RWPE2 (cell line): ENCODE measurements around the gene C1QTNF6.
"Not testable (repeated sequence)": the region's sequence is repeated elsewhere in the genome, so short reads cannot be mapped to it uniquely, and the experiment has no call there.

ENCODE experiments used
- ATAC-seq: fragments of 200-7000 bp; cut with Tn5 transposase; 3 replicates; pipeline ENCODE4 v1.9.1; 2021; ENCODE audit warnings: low read depth
- DNase-seq: peaks from one replicate; pipeline ENCODE4 v3.0.0-alpha.2; 2020; ENCODE audit warnings: low spot score
- H3K27ac ChIP-seq: fragments of 450-650 bp; 2 replicates; pipeline ENCODE4 v1.5.1; 2017; ENCODE audit warnings: mild to moderate bottlenecking; ENCODE audit not compliant: poor library complexity, severe bottlenecking
- H3K27me3 ChIP-seq: fragments of 250-450 bp; sonication (Bioruptor Pico); 2 replicates; pipeline ENCODE4 v1.5.1; 2021; ENCODE audit warnings: mild to moderate bottlenecking, moderate library complexity; ENCODE audit not compliant: insufficient read depth, poor library complexity, severe bottlenecking
- H3K36me3 ChIP-seq: fragments of 250-450 bp; sonication (Bioruptor Pico); 2 replicates; pipeline ENCODE4 v1.5.1; 2020; ENCODE audit warnings: low read depth, mild to moderate bottlenecking, moderate library complexity
- H3K4me1 ChIP-seq: fragments of 250-450 bp; sonication (Bioruptor Pico); 2 replicates; pipeline ENCODE4 v1.5.1; 2021; ENCODE audit warnings: mild to moderate bottlenecking, moderate library complexity; ENCODE audit not compliant: insufficient read depth, poor library complexity, severe bottlenecking
- H3K4me3 ChIP-seq: fragments of 250-450 bp; sonication (Bioruptor Pico); 2 replicates; pipeline ENCODE4 v1.5.1; 2021; ENCODE audit warnings: mild to moderate bottlenecking, moderate library complexity; ENCODE audit not compliant: severe bottlenecking
- H3K9me3 ChIP-seq: fragments of 250-450 bp; sonication (Bioruptor Pico); 2 replicates; pipeline ENCODE4 v1.5.1; 2021; ENCODE audit warnings: mild to moderate bottlenecking, moderate library complexity; ENCODE audit not compliant: severe bottlenecking
- CTCF ChIP-seq: fragments of 450-650 bp; IDR thresholded peaks from one replicate; pipeline ENCODE4 v1.5.1; 2017; ENCODE audit warnings: mild to moderate bottlenecking, moderate library complexity; ENCODE audit not compliant: poor library complexity, severe bottlenecking

C1QTNF6 gene

GRCh38 chr22:37187891-37188761, at the start of gene C1QTNF6:
TSS of gene C1QTNF6 (minus strand) at chr22:37188247. CDS start at chr22:37188213, 34 bp downstream.
- Histone ChIP-seq H3K4me3 (peak within 1 kb of the TSS; percentile 30), H3K4me1 (peaks cover 42% of the 10 kb centered on the region), H3K9me3 (no peaks in the 10 kb centered on the region), H3K36me3 (no peaks in the 10 kb centered on the region), H3K27ac (peak within 1 kb of the TSS; percentile 92), H3K27me3 (no peaks in the 10 kb centered on the region)
- no peak for TF ChIP-seq CTCF
- peak; percentile 76 for ATAC-seq
- peak; percentile 73 for DNase-seq

GRCh38 chr22:37235897-37236607, 48.0 kb upstream of the C1QTNF6 start:
- no peak for TF ChIP-seq CTCF
- peak; percentile 13 for DNase-seq
- H3K4me3 ChIP-seq, result no peak overlapping the region
- peaks cover 62% of the 10 kb centered on the region for H3K36me3 ChIP-seq
- no peak overlapping the region for H3K27ac ChIP-seq
- H3K4me1 ChIP-seq, result no peaks in the 10 kb centered on the region
- no peak for ATAC-seq
- no peaks in the 10 kb centered on the region for H3K27me3 ChIP-seq
- no peaks in the 10 kb centered on the region for H3K9me3 ChIP-seq

- H3K36me3 ChIP-seq, result peaks cover 60% of the 10 kb centered on the region
- DNase-seq (peak; percentile 30), ATAC-seq (no peak)
- no peaks in the 10 kb centered on the region for H3K27me3 ChIP-seq
- no peaks in the 10 kb centered on the region for H3K9me3 ChIP-seq
- H3K4me3 ChIP-seq, result no peak overlapping the region
- H3K27ac ChIP-seq, result no peak overlapping the region
- H3K4me1 ChIP-seq, result peaks cover 3% of the 10 kb centered on the region
- no peak for TF ChIP-seq CTCF
These were observed 47.0 kb upstream of the C1QTNF6 start for GRCh38 chr22:37234736-37235711.

GRCh38 chr22:37233751-37234631, 45.9 kb upstream of the C1QTNF6 start:
- ATAC-seq (no peak), DNase-seq (peak; percentile 52)
- Histone ChIP-seq H3K4me1 (peaks cover 13% of the 10 kb centered on the region), H3K4me3 (no peak overlapping the region), H3K27ac (no peak overlapping the region), H3K36me3 (peaks cover 54% of the 10 kb centered on the region), H3K27me3 (no peaks in the 10 kb centered on the region), H3K9me3 (no peaks in the 10 kb centered on the region)
- no peak for TF ChIP-seq CTCF

- ATAC-seq, H3K4me3 ChIP-seq, H3K27me3 ChIP-seq, DNase-seq, H3K27ac ChIP-seq, H3K9me3 ChIP-seq: not testable (repeated sequence)
- Histone ChIP-seq H3K4me1 (peaks cover 19% of the 10 kb centered on the region), H3K36me3 (peaks cover 50% of the 10 kb centered on the region)
These were observed 45.3 kb upstream of the C1QTNF6 start for GRCh38 chr22:37233371-37233750.
